Inflammatory macrophage treated with lipopolysaccharide for 1 hour (primary cell): Measurements from ENCODE around the gene SCYL1.

Experiments
- DNase-seq, 2 donors: peaks; one replicate each; pipeline ENCODE4 v3.0.0-alpha.2; 2020 to 2022

The SCYL1 gene

DNA sequence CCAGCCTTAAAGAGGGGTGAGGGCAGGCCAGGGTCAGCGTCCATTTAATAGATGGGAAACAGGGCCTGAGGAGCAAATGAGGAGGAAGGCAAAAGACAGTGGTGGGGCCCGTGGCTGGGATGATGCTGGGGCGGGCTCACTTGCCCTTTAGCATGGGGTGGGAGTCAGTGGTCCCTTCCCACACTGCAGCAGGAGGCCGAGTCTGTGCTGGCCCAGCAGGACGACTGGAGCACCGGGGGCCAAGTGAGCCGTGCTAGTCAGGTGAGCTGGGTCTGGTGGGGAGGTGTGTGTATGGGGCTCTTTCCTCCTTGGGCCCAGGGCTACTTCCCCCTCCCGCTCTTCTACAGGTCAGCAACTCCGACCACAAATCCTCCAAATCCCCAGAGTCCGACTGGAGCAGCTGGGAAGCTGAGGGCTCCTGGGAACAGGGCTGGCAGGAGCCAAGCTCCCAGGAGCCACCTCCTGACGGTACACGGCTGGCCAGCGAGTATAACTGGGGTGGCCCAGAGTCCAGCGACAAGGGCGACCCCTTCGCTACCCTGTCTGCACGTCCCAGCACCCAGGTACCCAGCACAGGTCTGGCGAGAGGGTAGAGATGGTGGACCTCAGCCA lies 12.8 kb downstream of the SCYL1 start:
- DNase-seq, result no peak

DNA sequence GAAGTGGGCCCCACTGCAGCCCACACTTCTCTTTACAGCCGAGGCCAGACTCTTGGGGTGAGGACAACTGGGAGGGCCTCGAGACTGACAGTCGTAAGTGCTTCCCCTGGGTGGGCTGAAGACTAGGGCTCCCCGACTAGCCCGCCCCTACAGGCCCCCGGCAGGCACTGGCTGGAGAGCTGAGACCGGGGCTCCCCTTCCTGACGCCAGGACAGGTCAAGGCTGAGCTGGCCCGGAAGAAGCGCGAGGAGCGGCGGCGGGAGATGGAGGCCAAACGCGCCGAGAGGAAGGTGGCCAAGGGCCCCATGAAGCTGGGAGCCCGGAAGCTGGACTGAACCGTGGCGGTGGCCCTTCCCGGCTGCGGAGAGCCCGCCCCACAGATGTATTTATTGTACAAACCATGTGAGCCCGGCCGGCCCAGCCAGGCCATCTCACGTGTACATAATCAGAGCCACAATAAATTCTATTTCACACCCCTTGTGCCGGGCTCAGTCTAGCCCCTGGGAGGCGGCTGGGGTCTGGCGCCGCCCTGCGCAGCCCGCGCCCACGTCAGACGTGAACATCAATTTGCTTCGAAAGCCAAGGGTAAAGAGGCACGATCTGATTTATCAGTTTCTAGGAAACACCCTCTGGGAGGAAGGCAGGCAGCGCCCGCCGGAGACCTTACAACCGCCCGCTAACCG lies 13.5 kb downstream of the SCYL1 start:
- DNase-seq, result no peak

DNA sequence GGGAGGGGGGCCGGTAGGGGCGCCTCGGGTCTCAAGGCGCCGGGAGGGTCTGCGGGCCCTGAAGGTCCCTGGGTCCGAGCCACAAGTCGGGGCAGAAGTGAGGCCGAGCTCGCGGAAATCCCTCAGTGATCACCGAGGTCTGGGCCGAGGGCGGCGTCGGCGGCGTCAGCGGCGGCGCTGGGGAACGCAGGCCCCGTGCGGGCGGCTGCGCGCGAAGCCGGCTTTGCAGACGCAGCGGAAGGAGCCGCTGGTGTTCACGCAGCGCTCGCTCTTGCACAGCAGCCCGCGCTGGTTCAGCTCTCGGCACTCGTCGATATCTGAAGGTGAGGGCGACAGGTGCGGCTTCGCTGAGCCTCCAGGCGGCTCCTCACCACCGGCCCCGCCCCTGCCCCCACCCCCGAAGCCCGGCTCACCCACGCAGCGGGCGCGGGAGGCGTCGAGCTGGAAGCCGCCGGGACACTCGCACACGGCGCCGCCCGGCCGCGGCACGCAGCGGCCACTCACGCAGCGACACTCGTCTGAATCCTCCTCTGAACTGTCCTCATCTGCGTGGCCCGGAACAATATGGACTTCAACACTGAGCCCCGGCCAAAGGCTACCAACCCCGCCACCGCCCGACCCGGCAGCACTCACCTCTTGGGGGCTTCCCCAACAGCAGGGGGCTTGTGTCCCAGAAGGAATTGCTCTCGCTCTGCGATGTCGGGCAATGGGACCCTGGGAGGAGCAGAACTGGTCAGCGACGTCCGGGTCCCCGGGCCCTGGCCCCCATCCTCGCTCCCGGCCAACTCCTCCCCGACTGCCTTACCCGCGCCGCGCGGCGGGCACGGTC lies 14.2 kb downstream of the SCYL1 start:
- no peak for DNase-seq

DNA sequence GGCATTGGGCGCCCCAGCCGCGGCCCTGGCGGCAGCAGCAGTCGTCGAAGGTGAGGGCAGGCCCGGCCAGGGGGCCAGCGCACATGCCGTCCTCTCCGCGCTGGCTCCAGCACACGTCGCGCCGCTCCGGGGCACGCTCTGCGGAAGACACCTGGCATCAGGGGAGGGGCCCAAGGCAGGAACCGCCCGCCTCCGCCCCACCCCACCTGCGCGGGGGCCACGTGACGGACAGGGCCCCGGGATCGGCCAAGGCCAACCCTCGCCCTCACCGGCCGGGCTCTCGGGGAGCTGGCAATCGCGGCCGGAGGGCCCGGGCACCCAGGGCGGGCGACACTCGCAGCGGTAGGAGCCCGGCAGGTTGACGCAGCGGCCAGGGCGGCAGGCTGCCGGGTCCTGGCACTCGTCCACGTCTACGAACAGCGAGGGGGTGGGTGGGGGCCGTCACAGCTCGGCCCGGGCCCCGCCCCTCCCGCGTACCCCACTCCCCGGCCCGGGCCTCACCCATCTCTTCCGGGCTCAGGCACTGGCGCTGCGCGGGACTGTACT lies 14.9 kb downstream of the SCYL1 start:
- no peak for DNase-seq

DNA sequence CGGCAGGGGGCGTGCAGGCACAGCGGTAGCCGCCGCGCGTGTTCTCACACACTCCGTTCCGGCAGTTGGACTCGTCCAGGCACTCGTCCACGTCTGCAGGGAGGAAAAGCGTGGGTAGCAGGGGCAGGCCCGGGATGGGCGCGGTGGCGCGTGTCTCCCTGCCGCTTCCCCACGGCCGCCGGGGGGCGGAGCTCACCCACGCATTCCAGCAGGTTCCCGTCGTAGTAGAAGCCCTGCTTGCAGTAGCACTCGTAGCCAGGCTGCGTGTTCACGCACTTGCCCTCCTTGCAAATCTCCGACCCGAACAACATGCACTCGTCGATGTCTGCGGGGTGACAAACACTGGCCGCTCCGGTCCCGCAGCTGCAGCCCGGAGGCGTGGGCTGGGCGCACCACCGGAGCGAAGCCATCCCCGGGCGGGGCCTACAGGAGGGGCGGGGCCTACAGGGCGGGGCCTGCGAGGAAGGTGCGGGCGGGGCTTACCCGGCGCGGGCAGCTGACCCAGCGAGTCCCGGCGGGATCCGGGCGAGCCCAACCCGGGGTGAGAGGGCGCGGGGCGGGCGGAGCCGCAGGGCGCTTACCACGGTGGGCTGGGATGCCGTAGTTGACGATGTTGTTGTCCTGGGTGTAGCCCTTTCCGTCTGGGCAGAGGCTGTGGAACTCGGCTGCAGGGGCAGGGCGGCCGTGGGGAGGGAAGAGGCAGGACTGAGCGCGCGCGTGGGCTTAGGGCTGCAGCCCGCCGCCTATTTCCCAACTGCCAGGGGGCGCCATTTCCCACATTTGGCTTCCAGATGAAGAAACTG lies 15.6 kb downstream of the SCYL1 start:
- peak; percentile 94 to 96 for DNase-seq

DNA sequence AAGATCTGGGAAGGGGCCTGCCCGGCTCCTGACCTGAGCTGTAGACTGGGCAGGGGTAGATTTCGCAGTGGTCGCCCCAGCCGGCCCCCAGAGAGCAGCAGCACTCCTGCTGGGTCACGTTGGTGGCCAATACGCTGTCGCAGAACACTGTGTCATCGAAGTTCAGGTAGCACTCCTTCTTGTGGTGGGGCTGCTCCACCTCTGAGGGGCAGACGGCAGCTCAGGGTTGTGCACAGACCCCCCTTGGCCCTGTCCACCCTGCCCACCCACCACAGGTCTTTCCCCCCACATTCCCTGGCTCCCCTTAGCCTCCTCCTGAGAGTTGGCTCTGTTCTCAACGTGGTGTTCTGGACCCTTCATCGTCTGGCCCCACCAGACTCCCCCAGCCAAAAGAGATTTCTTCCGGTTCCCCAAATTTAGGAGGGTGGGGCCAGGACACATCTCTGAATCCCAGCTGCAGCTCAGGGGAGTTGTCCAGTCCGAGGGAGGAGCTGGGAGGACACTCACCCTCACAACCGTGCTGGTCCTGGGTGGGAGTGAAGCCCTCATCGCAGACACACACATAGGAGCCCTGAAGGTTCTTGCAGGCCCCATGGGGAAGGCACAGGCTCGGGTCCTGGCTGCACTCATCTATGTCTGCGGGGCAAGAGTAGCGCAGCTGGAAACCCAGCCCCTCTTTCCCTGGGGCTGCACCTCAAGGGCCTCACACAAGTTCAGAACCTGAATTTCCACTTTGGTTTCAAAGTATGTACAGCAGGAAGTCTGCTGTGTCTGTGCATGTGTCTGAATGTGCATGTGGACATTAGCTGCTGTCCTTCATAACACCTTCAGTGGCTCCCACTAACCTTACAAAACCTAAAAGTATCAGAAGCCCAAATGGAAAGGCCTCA lies 16.5 kb downstream of the SCYL1 start:
- DNase-seq, result no peak

DNA sequence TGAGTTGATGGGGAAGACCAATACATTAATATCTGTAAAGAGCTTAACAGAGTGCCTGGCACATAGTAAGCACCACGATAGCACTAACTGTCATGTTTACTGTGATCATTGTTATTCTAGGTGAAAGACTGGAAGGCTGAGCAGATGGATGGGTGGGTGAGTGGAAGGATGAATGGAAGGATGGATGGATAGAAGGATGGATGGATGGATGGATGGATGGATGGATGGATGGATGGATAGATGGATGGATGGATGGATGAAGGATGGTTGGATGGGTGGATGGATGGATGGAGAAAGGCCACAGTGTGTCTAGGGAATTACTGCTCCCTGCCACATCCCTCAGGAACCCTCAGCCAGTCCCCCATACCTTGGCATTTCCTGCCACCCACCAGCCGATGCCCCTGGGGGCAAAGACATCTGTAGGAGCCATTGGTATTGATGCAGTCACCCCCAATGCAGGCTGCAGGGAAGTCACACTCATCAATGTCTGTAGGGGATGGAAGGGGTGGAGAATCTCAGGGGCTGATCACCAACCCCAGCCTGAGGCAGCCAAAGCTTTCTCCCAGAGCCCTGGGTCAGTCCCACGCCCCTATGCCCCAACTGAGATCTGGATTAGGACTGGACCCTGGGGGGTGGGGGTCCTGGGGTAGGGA lies 18.0 kb downstream of the SCYL1 start:
- DNase-seq, result no peak

DNA sequence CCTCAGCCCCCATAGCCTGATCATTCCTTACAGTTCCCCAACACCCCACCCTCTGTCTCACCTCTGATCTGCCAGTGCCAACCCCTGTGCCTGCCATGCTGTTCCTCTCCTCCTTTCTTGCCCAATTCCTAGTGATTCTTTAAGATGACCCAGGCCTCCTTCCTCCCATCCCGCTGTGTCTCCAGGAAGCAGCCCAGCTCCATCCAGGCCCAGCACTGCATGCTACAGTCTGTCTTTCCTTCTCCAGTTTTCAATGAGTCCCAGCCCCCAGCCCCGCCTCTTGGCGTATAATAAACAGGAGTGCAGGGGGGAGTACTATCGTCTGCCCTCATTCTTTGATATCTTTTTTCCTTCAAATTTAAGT lies 21.0 kb downstream of the SCYL1 start:
- DNase-seq, result no peak

DNA sequence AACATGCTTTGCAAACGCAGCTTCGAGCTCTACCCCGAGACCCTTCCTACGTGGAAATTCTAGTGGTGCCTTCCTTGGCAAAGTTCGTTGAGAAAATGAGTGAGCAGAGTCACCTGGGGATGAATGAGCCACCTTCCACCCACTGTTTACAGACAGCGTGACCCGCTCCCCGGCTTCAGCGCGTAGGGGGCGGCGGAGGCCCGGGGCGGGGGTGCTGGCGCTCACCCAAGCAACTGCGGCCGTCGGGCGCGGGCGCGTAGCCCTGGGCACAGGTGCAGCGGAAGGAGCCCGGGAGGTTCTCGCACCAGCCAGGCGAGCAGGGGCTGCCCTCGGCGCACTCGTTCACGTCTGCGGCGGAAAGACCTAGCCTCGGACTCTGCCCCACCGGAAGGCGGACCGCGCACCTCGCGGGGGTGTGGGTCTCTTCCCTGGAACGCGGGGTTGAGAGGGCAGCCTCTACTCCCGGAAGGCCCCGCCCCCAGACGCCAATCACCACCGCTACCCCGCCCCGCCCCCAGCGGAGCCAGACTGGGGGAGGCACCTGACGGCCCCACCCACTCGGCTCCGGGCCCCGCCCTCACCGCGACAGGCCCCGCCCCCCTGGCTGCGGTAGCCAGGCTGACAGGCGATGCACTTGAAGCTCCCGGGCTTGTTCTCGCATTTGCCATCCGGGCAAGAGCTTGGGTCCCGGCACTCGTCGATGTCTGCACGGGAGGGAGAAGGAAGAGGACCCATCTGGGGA lies 21.5 kb downstream of the SCYL1 start:
- peak; percentile 68 to 93 for DNase-seq

DNA sequence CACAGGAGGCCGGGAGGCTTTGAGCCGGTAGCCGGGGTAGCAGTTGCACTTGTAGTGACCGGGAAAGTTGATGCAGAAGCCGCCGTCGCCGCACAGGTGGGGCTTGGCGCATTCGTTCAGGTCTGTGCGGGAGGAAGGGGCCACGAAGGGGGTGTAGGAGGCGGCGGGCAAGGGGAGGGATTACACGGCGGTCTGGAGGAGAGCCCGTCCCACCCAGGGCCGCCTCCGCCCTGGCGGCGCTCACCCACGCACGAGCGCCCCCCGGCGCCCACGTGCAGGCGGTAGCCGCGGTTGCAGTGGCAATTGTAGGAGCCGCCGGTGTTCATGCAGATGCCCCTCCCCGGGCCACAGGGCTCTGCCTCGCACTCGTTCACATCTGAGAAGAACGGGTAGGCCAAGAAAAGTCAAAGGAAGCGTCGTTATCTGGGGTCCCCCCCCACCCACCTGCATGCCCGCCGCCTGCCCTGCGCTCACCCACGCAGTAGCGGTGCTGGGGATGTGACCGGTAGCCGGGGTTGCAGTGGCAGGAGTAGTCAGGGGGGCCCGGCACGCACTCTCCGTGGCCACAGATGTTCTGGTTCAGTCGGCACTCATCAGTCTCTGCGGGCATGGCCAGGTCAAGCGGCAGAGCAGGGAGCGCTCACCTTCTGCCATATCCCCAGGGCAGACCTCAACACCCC lies 22.7 kb downstream of the SCYL1 start:
- no peak for DNase-seq

DNA sequence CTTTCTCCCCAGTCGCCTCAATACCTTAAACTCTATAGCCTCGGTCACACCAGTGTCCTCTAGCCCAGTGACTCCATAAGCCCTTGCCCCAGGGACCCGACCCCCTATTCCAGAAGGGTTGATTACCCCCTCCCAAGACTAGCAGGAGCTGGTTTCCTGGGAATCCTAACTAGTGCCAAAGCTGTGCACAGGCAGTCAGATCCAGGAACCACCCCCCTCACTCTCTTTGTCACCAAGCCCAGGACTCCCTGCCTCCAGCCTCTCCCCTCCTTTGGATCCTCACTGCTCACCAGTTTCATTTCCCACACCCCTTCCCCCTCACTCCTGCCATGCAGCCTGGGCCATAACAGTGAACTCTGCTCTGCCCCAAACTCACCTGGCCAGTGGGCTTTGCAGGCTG lies 23.5 kb downstream of the SCYL1 start:
- no peak for DNase-seq

DNA sequence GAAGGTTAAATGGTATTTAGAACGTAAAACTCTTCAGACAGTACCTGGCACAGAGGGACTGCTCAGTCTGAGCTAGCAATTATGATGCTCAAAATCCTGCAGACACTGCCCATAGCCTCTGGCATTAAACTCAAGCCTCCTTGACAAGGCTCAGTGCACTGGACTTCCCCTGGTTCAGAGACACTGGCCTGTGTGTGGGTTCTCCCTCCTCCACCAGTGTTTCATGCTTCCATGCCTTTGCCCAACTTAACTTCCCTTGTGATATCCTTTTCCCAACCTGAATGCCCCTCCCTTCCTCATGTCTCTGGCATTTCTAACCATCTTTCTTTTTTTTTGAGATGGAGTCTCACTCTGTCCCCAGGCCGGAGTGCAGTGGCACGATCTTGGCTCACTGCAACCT lies 24.2 kb downstream of the SCYL1 start:
- DNase-seq, result peak; percentile 35 to 76

DNA sequence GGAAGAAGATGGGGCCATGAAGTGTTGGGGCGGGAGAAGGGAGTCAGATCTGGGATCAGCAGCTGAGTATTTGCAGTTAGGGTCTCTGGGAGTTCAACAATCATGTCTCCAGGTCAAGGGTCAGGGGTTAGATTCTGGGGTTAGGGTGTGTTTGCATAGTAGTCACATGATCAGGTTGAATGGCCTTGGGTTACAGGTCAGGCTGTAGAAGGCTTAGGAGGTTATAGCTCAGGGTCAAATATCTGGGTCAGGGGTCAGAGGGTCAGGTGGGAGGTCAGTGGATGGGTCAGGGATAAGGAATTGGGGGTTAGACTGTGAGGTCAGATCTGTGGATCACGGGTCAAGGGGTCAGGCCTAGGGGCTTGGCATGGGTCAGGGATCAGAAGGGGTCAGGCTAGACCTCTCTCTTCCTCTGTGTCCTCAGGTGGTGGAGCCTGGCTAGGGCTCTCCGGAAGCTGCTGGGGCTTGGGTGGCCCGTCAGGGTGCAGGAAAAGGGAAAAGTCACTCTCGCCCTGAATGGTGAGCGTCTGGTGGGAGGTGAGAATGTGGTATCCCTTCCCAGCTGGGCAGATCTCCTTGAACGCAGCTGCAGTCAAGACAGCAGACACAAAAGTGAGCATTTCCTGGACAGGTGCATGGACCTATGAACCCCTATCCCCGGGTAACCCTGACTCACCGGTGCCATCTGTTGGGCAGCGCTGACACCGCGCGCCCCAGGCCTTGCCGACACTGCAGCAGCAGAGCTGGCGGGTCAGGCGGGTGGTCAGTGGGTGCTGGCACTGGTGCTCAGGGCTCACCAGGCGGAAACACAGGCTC lies 26.9 kb downstream of the SCYL1 start:
- DNase-seq, result peak; percentile 33 to 55

DNA sequence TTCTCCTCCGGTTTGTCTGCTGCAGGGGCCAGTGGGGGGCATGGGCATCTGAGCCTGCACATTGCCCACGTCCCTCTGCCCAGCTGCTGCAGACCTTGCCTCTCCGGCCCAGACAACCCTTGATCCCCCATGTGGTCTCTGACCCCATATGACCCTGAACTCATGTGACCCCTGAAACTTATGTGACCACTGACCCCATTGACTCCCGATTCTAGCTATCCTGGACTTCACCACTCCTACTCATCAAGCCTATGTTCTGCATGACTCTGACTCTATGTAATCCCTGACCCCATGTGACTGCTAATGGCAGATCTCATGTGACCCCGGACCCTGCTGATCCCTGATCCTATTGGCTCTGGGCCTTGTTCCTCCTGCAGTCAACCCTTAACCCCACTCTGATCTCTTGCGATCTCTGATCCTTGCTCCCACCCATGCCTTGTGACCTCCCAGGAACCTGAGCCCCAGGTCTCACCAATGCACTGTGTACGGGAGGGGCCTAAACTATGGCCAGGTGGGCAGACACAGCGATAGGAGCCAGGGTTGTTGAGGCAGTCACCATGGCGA lies 27.6 kb downstream of the SCYL1 start:
- peak; percentile 64 to 96 for DNase-seq

DNA sequence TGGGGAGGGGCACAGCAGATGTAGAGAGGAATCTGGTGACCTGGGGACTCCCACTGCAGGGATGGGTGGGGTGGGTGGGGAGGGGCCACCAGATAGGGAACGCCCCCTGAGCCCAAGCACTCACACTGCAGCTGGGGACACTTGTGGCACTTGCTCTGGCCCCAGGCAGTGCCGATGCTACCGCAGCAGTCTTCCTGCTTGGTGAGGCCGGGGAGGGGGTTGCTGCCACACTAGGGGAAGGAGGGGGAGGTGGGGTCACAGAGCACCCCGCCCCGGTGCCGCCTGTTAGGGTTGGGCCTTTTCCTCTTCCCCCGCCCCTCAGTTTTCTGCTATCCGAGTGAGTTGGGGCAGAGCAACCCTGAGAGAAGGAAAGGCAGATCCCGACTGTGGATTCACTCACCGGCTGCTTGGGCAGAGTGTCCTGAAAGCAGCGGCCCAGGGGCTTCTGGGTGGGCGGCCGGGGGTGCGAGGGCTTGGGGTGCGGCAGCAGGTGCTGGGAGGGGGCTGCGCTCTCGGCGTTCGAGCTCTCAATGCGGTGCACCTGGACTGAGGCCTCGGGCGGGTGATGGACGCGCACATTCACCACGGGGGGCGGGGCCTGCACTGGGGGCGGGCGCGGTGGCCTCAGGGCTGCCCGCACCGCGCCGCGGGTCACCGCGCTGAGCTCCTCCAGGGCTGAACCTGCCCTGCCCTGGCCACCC lies 28.6 kb downstream of the SCYL1 start:
- peak; percentile 50 to 76 for DNase-seq

DNA sequence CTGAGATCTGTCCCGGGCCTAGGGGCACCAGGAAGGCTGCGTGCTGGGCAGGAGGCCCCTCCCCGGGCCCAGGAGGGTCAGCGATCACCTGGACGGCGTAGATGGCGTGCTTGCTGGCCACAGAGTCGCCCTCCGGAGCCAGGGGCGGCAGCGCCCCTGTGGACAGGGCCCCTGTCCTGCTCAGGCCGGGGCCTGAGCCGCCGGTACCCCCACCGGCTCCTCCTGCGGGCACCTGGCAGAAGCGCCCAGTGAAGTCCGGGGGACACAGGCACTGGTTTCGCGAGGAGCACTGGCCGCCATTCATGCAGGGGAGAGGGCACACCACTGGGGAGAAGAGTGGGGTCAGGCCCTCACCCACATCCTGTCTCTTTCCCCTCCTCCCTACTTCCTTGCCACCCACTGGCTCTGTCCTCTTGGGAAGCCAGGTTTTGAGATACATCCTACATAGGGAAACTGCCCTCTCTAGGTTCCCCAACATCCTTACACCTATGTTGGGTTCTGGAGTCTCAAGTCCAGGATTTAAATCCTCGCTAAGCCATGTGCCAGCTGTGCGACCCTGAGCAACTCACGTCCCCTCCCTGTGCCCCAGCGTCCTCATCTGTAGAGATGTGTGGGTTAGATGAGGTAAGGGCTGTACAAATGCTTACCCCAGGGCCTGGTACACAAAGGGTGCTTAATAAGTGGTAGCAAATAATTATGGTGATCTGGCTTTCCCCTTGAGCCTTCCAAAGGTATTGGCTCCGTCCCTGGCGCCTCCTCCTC lies 29.4 kb downstream of the SCYL1 start:
- no peak for DNase-seq

DNA sequence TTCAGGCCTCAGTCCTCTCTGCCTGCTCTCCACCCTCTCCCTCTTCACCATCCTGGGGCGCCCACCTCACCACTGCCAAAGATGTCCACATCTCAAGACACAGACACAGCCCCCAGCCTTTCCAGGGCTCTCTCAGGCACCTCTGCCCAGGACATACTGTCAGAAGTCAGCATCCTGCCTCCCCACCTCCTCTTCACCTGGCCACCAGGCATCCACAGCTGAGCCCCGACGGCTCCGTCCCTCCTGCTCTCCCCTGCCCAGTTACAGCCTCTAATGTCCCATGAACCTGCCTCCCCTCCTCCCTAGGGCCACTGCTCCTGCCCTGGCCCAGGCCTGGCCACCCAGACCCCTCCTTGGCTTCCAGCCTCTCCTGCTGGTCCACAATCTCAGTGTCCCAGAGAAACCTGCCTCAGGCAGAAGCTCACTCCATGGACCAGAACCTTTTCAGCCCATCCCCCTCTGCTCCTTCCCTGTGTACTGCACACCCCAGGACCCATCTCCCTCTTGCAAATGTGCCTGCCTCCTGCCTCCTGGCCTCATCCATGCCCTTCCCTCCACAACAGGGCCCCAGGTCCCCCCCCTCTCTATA lies 30.1 kb downstream of the SCYL1 start:
- DNase-seq, result no peak
